Measurements from ENCODE around the gene RNF220. TPM values are rescaled to one million over a fixed set of nuclear protein-coding genes. Genes with fewer than 3 reads are reported as not detected.

RNF220 gene
- total RNA-seq, 2 donors from 2014 or later: 86.8 to 92.1 TPM

- no peaks in the 10 kb centered on the region for H3K9me3 Mint-ChIP-seq
- no peaks in the 10 kb centered on the region for H3K36me3 Mint-ChIP-seq (ENCODE audit: insufficient read depth in 2 of 2)
- ATAC-seq (replicated peaks in 1 of 2): no peak
- no peak overlapping the region for H3K27ac Mint-ChIP-seq
- DNase-seq: no peak
- no peaks in the 10 kb centered on the region for H3K27me3 Mint-ChIP-seq (ENCODE audit: low read depth)
- H3K4me3 Mint-ChIP-seq: no peak overlapping the region
- no peaks in the 10 kb centered on the region for H3K4me1 Mint-ChIP-seq (ENCODE audit: low read depth)
These were observed 205.6 kb downstream of the RNF220 start for GRCh38 chr1:44610527-44611148.

- Mint-ChIP-seq H3K9me3 (no peaks in the 10 kb centered on the region), H3K36me3 (ENCODE audit: insufficient read depth in 2 of 2) (no peaks in the 10 kb centered on the region), H3K4me1 (ENCODE audit: low read depth) (no peaks in the 10 kb centered on the region), H3K27ac (no peak overlapping the region), H3K27me3 (ENCODE audit: low read depth) (no peaks in the 10 kb centered on the region), H3K4me3 (no peak overlapping the region)
- DNase-seq (no peak), ATAC-seq (replicated peaks in 1 of 2) (no peak)
These were observed 206.4 kb downstream of the RNF220 start for GRCh38 chr1:44611419-44611818.

GRCh38 chr1:44611866-44612265 is 206.8 kb downstream of the RNF220 start:
- no peak overlapping the region for H3K27ac Mint-ChIP-seq
- no peaks in the 10 kb centered on the region for H3K36me3 Mint-ChIP-seq (ENCODE audit: insufficient read depth in 2 of 2)
- no peaks in the 10 kb centered on the region for H3K27me3 Mint-ChIP-seq (ENCODE audit: low read depth)
- DNase-seq (no peak), ATAC-seq (replicated peaks in 1 of 2) (no peak)
- no peaks in the 10 kb centered on the region for H3K4me1 Mint-ChIP-seq (ENCODE audit: low read depth)
- H3K4me3 Mint-ChIP-seq: no peak overlapping the region
- H3K9me3 Mint-ChIP-seq: no peaks in the 10 kb centered on the region

GRCh38 chr1:44613941-44614340 is 208.9 kb downstream of the RNF220 start:
- no peaks in the 10 kb centered on the region for H3K27me3 Mint-ChIP-seq (ENCODE audit: low read depth)
- no peak overlapping the region for H3K27ac Mint-ChIP-seq
- H3K4me1 Mint-ChIP-seq (ENCODE audit: low read depth): no peaks in the 10 kb centered on the region
- no peak overlapping the region for H3K4me3 Mint-ChIP-seq
- H3K9me3 Mint-ChIP-seq: no peaks in the 10 kb centered on the region
- no peaks in the 10 kb centered on the region for H3K36me3 Mint-ChIP-seq (ENCODE audit: insufficient read depth in 2 of 2)
- ATAC-seq (replicated peaks in 1 of 2) (no peak), DNase-seq (no peak)

- no peak for DNase-seq
- no peak for ATAC-seq (replicated peaks in 1 of 2)
- no peak overlapping the region for H3K27ac Mint-ChIP-seq
- no peak overlapping the region for H3K4me3 Mint-ChIP-seq
- H3K4me1 Mint-ChIP-seq (ENCODE audit: low read depth): no peaks in the 10 kb centered on the region
- H3K9me3 Mint-ChIP-seq: no peaks in the 10 kb centered on the region
- H3K27me3 Mint-ChIP-seq (ENCODE audit: low read depth): no peaks in the 10 kb centered on the region
- no peaks in the 10 kb centered on the region for H3K36me3 Mint-ChIP-seq (ENCODE audit: insufficient read depth in 2 of 2)
These were observed 211.4 kb downstream of the RNF220 start for GRCh38 chr1:44616284-44616990.

GRCh38 chr1:44616991-44617702 is 212.1 kb downstream of the RNF220 start:
- DNase-seq: no peak
- no peak for ATAC-seq (replicated peaks in 1 of 2)
- Mint-ChIP-seq H3K27me3 (ENCODE audit: low read depth) (no peaks in the 10 kb centered on the region), H3K4me1 (ENCODE audit: low read depth) (no peaks in the 10 kb centered on the region), H3K36me3 (ENCODE audit: insufficient read depth in 2 of 2) (no peaks in the 10 kb centered on the region), H3K4me3 (no peak overlapping the region), H3K9me3 (no peaks in the 10 kb centered on the region), H3K27ac (no peak overlapping the region)

GRCh38 chr1:44617703-44618029 is 212.6 kb downstream of the RNF220 start:
- Mint-ChIP-seq H3K27ac (no peak overlapping the region), H3K27me3 (ENCODE audit: low read depth) (no peaks in the 10 kb centered on the region), H3K4me1 (ENCODE audit: low read depth) (no peaks in the 10 kb centered on the region), H3K36me3 (ENCODE audit: insufficient read depth in 2 of 2) (no peaks in the 10 kb centered on the region), H3K4me3 (no peak overlapping the region), H3K9me3 (no peaks in the 10 kb centered on the region)
- no peak for ATAC-seq (replicated peaks in 1 of 2)
- no peak for DNase-seq

GRCh38 chr1:44619261-44619900 is 214.3 kb downstream of the RNF220 start:
- H3K27me3 Mint-ChIP-seq (ENCODE audit: low read depth): no peaks in the 10 kb centered on the region
- H3K36me3 Mint-ChIP-seq (ENCODE audit: insufficient read depth in 2 of 2): no peaks in the 10 kb centered on the region
- ATAC-seq (replicated peaks in 1 of 2): no peak
- H3K4me3 Mint-ChIP-seq: no peak overlapping the region
- no peak for DNase-seq
- H3K27ac Mint-ChIP-seq: no peak overlapping the region
- H3K4me1 Mint-ChIP-seq (ENCODE audit: low read depth): no peaks in the 10 kb centered on the region
- no peaks in the 10 kb centered on the region for H3K9me3 Mint-ChIP-seq

GRCh38 chr1:44620072-44620471 is 215.0 kb downstream of the RNF220 start:
- Mint-ChIP-seq H3K36me3 (ENCODE audit: insufficient read depth in 2 of 2) (no peaks in the 10 kb centered on the region), H3K27me3 (ENCODE audit: low read depth) (no peaks in the 10 kb centered on the region), H3K9me3 (no peaks in the 10 kb centered on the region), H3K4me1 (ENCODE audit: low read depth) (no peaks in the 10 kb centered on the region), H3K4me3 (no peak overlapping the region), H3K27ac (no peak overlapping the region)
- DNase-seq (no peak), ATAC-seq (replicated peaks in 1 of 2) (no peak)

GRCh38 chr1:44621841-44622286 is 216.8 kb downstream of the RNF220 start:
- ATAC-seq (replicated peaks in 1 of 2): no peak
- H3K27me3 Mint-ChIP-seq (ENCODE audit: low read depth): no peaks in the 10 kb centered on the region
- no peak for DNase-seq
- no peaks in the 10 kb centered on the region for H3K36me3 Mint-ChIP-seq (ENCODE audit: insufficient read depth in 2 of 2)
- H3K4me3 Mint-ChIP-seq: no peak overlapping the region
- no peaks in the 10 kb centered on the region for H3K9me3 Mint-ChIP-seq
- H3K4me1 Mint-ChIP-seq (ENCODE audit: low read depth): no peaks in the 10 kb centered on the region
- no peak overlapping the region for H3K27ac Mint-ChIP-seq

GRCh38 chr1:44624268-44624901 is 219.3 kb downstream of the RNF220 start:
- no peak for ATAC-seq (replicated peaks in 1 of 2)
- no peaks in the 10 kb centered on the region for H3K4me1 Mint-ChIP-seq (ENCODE audit: low read depth)
- no peaks in the 10 kb centered on the region for H3K27me3 Mint-ChIP-seq (ENCODE audit: low read depth)
- no peak overlapping the region for H3K4me3 Mint-ChIP-seq
- H3K27ac Mint-ChIP-seq: no peak overlapping the region
- H3K36me3 Mint-ChIP-seq (ENCODE audit: insufficient read depth in 2 of 2): no peaks in the 10 kb centered on the region
- no peak for DNase-seq
- no peaks in the 10 kb centered on the region for H3K9me3 Mint-ChIP-seq

GRCh38 chr1:44625348-44625747 is 220.3 kb downstream of the RNF220 start:
- ATAC-seq (replicated peaks in 1 of 2): no peak
- no peak overlapping the region for H3K4me3 Mint-ChIP-seq
- H3K27me3 Mint-ChIP-seq (ENCODE audit: low read depth): no peaks in the 10 kb centered on the region
- no peak for DNase-seq
- H3K9me3 Mint-ChIP-seq: peaks cover 0 to 1% of the 10 kb centered on the region in 2 donors
- H3K36me3 Mint-ChIP-seq (ENCODE audit: insufficient read depth in 2 of 2): no peaks in the 10 kb centered on the region
- H3K27ac Mint-ChIP-seq: no peak overlapping the region
- peaks cover 2% of the 10 kb centered on the region for H3K4me1 Mint-ChIP-seq (ENCODE audit: low read depth)

All from activated T-cell treated with anti-CD3 and anti-CD28 coated beads, Interleukin-2, amount 50 U/mL, for 72 hours (primary cell).